Smooth muscle cell (in vitro differentiated cells): ENCODE data around the gene SRGAP1. TPM values are rescaled to one million over a fixed set of nuclear protein-coding genes. Genes with fewer than 3 reads are reported as not detected.
"Not testable (repeated sequence)": the region's sequence is repeated elsewhere in the genome, so short reads cannot be mapped to it uniquely, and the experiment has no call there.

Experiments used
- DNase-seq: peaks from one replicate; lab custom pipeline; 2025; ENCODE audit not compliant: unreplicated experiment; lab: John Stamatoyannopoulos, UW
- H2AFZ ChIP-seq: fragments of 200-600 bp; sonication (generic); 2 replicates; pipeline ENCODE4 v1.6.0; 2016; ENCODE audit warnings: antibody characterized with exemption, low read depth, mild to moderate bottlenecking
- H3F3A ChIP-seq: fragments of 200-600 bp; sonication (generic); 2 replicates; pipeline ENCODE4 v1.6.0; 2017; ENCODE audit warnings: antibody characterized with exemption, low read depth
- H3K27ac ChIP-seq: fragments of 200-600 bp; sonication (generic); 2 replicates; pipeline ENCODE4 v1.5.1; 2016; ENCODE audit warnings: low read depth, mild to moderate bottlenecking
- H3K27me3 ChIP-seq: fragments of 200-600 bp; sonication (generic); 2 replicates; pipeline ENCODE4 v1.6.1; 2016; ENCODE audit warnings: low read depth, mild to moderate bottlenecking
- H3K36me3 ChIP-seq: fragments of 200-600 bp; sonication (generic); 2 replicates; pipeline ENCODE4 v1.5.1; 2016; ENCODE audit warnings: low read depth
- H3K4me1 ChIP-seq: fragments of 200-600 bp; sonication (generic); 2 replicates; pipeline ENCODE4 v1.5.1; 2016; ENCODE audit warnings: low read depth
- H3K4me2 ChIP-seq: fragments of 200-600 bp; sonication (generic); 2 replicates; pipeline ENCODE4 v1.6.0; 2016; ENCODE audit warnings: mild to moderate bottlenecking
- H3K4me3 ChIP-seq: fragments of 200-600 bp; sonication (generic); 2 replicates; pipeline ENCODE4 v1.5.1; 2016; ENCODE audit warnings: mild to moderate bottlenecking
- H3K79me2 ChIP-seq: fragments of 200-600 bp; sonication (generic); 2 replicates; pipeline ENCODE4 v1.6.0; 2016; ENCODE audit warnings: low read depth, mild to moderate bottlenecking
- H3K9ac ChIP-seq: fragments of 200-600 bp; sonication (generic); 2 replicates; pipeline ENCODE4 v1.6.0; 2016; ENCODE audit warnings: low read depth
- H3K9me3 ChIP-seq: fragments of 200-600 bp; sonication (generic); replicated peaks from 2 replicates; pipeline ENCODE4 v1.5.1; 2016; ENCODE audit warnings: low read depth
- H4K20me1 ChIP-seq: fragments of 200-600 bp; sonication (generic); 2 replicates; pipeline ENCODE4 v1.6.0; 2016; ENCODE audit warnings: low read depth
- CTCF ChIP-seq: fragments of 200-600 bp; sonication (generic); IDR thresholded peaks from 2 replicates; pipeline ENCODE4 v1.5.1; 2017; ENCODE audit warnings: borderline replicate concordance, mild to moderate bottlenecking, antibody characterized with exemption; ENCODE audit not compliant: insufficient read depth, poor library complexity, severe bottlenecking
- WGBS: methylation state at CpG from one replicate; pipeline ENCODE4 v1.1.7; 2016; ENCODE audit warnings: low lambda C conversion rate; 5-methylcytosine and 5-hydroxymethylcytosine counted together
- polyA plus RNA-seq: library from polyadenylated mRNA; unstranded; fragments of >200 nt; fragmentation: Nextera tagmentation; extraction: Ambion mirVana; gene quantifications from 2 replicates; pipeline ENCODE4 v1.2.1, GENCODE V29; 2016
- total RNA-seq: library from RNA; depleted of rRNA; stranded (reverse); fragments of >200 nt; gene quantifications from 2 replicates; pipeline ENCODE4 v1.2.3, GENCODE V29; 2014

Gene SRGAP1
- total and polyA plus RNA-seq, 2 experiments from 2014 or later: 4.0 to 5.9 TPM

- DNase-seq: no peak
- H2AFZ ChIP-seq: no peak overlapping the region
- no peaks in the 10 kb centered on the region for H3K9me3 ChIP-seq
- H4K20me1 ChIP-seq: no peaks in the 10 kb centered on the region
- H3K36me3 ChIP-seq: no peaks in the 10 kb centered on the region
- no peak overlapping the region for H3K4me2 ChIP-seq
- H3F3A ChIP-seq: no peaks in the 10 kb centered on the region
- no peak overlapping the region for H3K4me3 ChIP-seq
- TF ChIP-seq CTCF: no peak
- H3K9ac ChIP-seq: no peak overlapping the region
- no peaks in the 10 kb centered on the region for H3K79me2 ChIP-seq
- no peak overlapping the region for H3K27ac ChIP-seq
- WGBS: 97% methylated on average over 2 of the region's 2 CpGs
- no peaks in the 10 kb centered on the region for H3K4me1 ChIP-seq
- no peaks in the 10 kb centered on the region for H3K27me3 ChIP-seq
These were observed 222.3 kb downstream of the SRGAP1 start for GRCh38 chr12:64066776-64067175.

GRCh38 chr12:64070454-64070853 lies 226.0 kb downstream of the SRGAP1 start:
- Histone ChIP-seq H3K79me2 (no peaks in the 10 kb centered on the region), H3K36me3 (no peaks in the 10 kb centered on the region), H3K4me1 (no peaks in the 10 kb centered on the region), H4K20me1 (no peaks in the 10 kb centered on the region), H2AFZ (no peak overlapping the region), H3F3A (no peaks in the 10 kb centered on the region), H3K27me3 (no peaks in the 10 kb centered on the region), H3K9me3 (no peaks in the 10 kb centered on the region), H3K4me3 (no peak overlapping the region), H3K27ac (no peak overlapping the region), H3K4me2 (no peak overlapping the region), H3K9ac (no peak overlapping the region)
- TF ChIP-seq CTCF: no peak
- 78% methylated on average over 2 of the region's 2 CpGs for WGBS
- no peak for DNase-seq

- Histone ChIP-seq H4K20me1 (no peaks in the 10 kb centered on the region), H3K4me1 (no peaks in the 10 kb centered on the region), H3K4me2 (no peak overlapping the region), H3F3A (no peaks in the 10 kb centered on the region), H3K9me3 (no peaks in the 10 kb centered on the region), H3K36me3 (no peaks in the 10 kb centered on the region), H2AFZ (no peak overlapping the region), H3K27ac (no peak overlapping the region), H3K4me3 (no peak overlapping the region), H3K27me3 (no peaks in the 10 kb centered on the region), H3K9ac (no peak overlapping the region), H3K79me2 (no peaks in the 10 kb centered on the region)
- DNase-seq: no peak
- WGBS: 92% methylated on average over 5 of the region's 5 CpGs
- TF ChIP-seq CTCF: no peak
These were observed 228.5 kb downstream of the SRGAP1 start for GRCh38 chr12:64072916-64073575.

GRCh38 chr12:64076565-64076964 lies 232.1 kb downstream of the SRGAP1 start:
- H3K4me3 ChIP-seq, H3K9me3 ChIP-seq, H4K20me1 ChIP-seq, H3F3A ChIP-seq, H3K27me3 ChIP-seq, H3K9ac ChIP-seq, H3K79me2 ChIP-seq, H2AFZ ChIP-seq, H3K36me3 ChIP-seq, H3K27ac ChIP-seq, H3K4me2 ChIP-seq, DNase-seq, H3K4me1 ChIP-seq: not testable (repeated sequence)
- WGBS: 92% methylated on average over 9 of the region's 9 CpGs
